GM21717 (cell line): ENCODE results near the gene RPGRIP1L.

ENCODE experiments used
- ATAC-seq: cut with Tn5 transposase; IDR thresholded peaks from one replicate; pipeline ENCODE4 v1.9.1; 2021; ENCODE audit warnings: mild to moderate bottlenecking, moderate library complexity; ENCODE audit not compliant: unreplicated experiment

RPGRIP1L gene

DNA sequence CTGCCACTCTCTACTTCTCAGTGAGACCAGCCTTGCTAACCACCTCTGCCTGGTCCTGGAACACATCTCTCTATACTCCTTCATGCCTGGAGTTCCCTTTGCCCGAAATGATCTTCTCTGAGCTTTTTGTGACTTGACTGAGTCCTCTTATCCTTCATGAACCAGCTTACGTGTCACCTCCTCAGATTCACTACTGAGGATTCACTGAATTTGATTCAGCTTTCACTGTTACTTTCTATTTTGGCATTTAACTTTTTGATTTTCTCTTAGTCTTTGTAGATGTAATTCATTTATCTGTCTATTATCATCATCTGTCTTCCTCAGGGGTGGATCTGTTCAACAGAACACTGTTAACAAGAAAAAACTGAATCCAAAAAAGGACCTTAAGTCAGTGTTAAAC is 95.6 kb downstream of the RPGRIP1L start:
- ATAC-seq = no peak

- no peak for ATAC-seq
Measured at GRCh38 chr16:53605831-53606400, 97.7 kb downstream of the RPGRIP1L start.

DNA sequence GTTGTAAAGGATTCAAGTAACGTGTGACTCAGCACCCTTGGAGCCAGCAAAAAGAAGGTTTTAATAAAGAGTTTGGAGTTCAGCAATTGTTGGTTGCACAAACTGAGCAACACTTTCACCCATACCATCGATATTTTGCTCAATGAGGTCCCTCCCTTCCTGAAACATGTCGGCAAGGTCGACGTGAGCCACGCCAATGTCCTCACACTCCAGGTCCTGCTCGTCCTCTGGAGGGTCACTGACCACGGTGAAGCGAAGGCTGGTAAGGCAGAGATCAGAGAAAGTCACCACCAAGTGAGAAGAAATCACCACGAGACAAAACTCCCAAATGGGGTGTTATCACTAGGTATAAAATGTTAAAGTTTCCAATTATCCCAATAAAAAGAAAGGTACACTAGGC is 98.3 kb downstream of the RPGRIP1L start:
- ATAC-seq = no peak

DNA sequence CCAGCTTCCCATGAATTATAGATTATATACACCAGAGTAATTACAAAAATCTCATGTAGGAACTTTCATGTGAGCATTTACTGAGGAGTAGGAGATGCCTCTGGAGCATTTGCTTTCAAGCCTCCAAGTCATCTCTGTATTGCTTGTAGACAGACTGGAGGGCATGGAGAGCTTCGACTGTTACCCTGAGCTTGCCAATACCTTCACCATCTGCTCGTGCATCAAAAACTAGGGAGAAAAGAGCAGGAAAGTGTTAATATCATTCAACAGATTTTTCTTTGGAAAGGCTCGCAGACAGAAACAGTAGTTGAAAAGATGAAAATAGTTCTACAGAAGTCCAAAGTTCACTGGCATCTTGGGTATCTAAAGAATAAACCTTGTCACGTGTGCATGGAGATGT is 101.7 kb downstream of the RPGRIP1L start:
- ATAC-seq = no peak

- no peak for ATAC-seq
Measured at GRCh38 chr16:53600616-53601015, 103.0 kb downstream of the RPGRIP1L start.

DNA sequence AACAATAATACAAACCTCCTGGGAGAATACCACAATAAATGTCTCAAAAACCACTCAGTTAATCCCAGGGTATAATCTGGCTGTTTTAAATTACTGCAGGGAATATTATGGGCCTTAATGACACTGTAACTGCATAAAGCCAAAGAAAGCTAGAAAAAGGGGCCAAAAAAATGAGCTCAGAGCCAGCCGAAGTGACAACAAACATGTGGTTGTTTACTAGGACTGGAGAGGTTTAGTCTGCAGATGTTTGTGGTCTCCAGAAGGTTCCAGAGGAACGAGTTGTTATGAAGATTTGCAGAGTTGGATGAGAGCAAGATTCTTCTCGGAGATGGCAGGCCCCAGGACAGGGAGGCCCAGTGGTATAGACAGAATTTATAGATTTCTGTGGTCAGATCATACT is 103.5 kb downstream of the RPGRIP1L start:
- no peak for ATAC-seq

DNA sequence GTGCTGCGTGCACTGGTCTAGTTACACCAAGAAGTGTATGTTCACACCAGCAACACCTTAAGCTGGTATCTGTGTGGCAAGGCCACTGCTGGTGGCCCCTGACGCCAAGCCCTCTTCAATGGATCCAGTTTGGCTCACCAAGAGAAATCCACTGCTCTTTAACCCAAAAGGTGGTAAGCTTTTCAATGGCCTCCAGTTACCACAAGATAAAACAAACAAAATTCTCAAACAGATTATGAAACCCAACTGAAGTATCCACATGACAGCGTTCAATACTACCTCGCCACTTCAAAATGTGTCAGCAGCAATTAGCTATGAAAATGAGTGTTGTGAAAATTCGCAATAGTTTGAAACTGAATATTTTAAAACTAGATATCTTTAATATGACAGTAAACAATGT is 104.1 kb downstream of the RPGRIP1L start:
- ATAC-seq = no peak

- no peak for ATAC-seq
Measured at GRCh38 chr16:53598511-53599275, 105.0 kb downstream of the RPGRIP1L start.

GRCh38 chr16:53597776-53598175 is 105.9 kb downstream of the RPGRIP1L start:
- ATAC-seq = no peak

- no peak for ATAC-seq
Measured at GRCh38 chr16:53588081-53588648, 115.5 kb downstream of the RPGRIP1L start.

GRCh38 chr16:53583401-53583800 is 120.3 kb downstream of the RPGRIP1L start:
- no peak for ATAC-seq

DNA sequence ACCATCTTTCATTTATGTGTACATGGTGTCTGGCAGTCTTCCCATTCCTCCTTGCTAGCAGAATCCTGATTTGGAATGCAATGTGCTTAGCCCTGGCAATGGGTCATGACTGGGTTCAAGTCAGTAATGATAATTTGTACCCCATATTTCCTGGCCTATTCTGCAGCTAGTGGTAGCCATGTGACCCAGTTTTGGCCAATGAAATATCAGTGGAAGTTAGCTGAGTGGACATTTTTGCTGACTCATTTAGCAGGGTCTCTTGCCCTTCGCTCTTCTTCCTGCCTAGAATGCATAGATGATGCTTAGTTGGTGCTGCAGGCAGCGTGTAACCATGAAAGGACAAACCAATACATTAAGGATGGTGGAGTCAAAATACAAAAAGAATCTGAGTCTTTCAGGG is 121.9 kb downstream of the RPGRIP1L start:
- no peak for ATAC-seq

GRCh38 chr16:53580038-53580802 is 123.4 kb downstream of the RPGRIP1L start:
- no peak for ATAC-seq

GRCh38 chr16:53576904-53577303 is 126.8 kb downstream of the RPGRIP1L start:
- ATAC-seq = no peak

DNA sequence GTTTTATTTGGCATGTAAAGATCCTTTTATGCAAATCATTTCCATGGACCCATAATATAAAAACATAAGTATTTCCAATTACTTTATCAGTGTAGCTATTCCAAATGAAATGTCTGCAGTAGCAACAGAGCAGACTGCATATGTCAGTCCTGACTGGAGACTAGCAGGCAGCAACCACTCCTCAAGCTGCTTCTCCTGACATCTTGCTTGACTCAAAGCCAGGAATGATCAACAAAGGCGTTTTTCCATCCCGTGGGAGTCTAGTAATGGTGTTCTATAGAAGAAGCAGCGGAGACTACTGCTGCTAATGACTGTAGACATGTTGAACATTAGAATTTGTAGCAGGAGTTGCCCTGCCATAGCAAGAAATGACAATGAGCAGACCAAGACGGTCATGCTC is 127.4 kb downstream of the RPGRIP1L start:
- ATAC-seq = no peak

DNA sequence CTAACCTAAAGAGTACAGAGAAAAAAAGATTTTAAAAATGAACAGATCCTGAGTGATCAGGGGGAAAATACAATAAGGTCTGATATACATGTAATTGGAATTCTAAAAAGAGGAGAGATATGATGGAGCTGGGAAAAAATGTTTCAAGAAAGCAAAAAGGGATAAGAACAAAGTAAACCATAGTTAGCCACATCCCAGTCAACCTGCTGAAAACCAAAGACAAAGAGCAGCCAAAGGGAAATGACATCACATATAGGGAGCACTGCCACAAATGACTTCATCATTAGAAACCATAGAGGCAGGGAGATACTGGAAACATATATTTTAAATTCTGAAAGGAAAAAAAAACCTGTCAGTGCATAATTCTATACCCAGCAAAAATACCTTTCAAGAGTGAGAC is 131.9 kb downstream of the RPGRIP1L start:
- ATAC-seq = no peak

- no peak for ATAC-seq
Measured at GRCh38 chr16:53566552-53567245, 137.0 kb downstream of the RPGRIP1L start.

DNA sequence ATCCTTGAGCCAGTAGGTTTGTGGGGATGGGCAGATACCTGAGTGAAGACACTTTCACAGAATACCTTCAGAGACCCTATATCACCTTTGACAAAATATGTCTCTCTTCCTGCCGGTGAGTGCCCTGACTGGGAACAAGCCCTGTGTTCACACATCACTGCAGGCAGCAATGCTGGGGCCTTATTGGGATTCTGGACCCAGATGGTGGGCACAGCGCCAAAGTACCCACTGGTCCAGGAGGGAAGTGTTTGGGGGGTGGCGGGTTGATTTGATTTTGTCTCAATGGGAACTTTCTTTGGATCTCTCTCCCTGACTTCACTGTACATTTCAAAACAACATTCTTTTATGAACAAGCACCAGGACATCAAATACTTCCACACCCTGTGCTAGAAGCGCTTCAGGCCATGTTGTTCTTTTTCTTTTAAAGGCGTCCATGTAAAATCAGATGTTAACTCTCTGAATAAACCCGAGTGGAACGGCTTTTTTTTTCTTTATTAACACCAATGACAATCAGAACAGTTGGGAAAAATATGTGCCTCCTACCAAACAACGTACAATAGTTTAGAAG is 138.3 kb downstream of the RPGRIP1L start:
- no peak for ATAC-seq

DNA sequence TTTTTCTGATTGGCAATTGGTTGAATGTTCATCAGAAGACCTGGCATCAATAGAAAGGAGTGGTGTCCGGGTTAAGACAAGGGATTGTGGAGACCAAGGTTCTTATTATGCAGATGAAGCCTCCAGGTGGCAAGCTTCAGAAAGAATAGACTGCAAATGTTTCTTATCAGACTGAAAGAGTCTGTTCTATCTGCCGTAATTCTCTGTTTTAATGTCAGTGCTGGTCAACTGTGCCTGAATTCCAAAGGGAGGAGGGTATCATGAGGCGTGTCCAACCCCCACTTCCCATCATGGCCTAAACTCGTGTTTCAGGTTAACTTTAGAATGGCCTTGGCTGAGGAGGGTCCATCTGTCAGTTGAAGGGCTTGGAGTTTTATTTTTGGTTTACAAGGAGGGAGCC is 140.2 kb downstream of the RPGRIP1L start:
- no peak for ATAC-seq

GRCh38 chr16:53561101-53561888 is 142.4 kb downstream of the RPGRIP1L start:
- no peak for ATAC-seq
